ENCODE data around the gene SMG5. TPM values are rescaled to one million over a fixed set of nuclear protein-coding genes. Genes with fewer than 3 reads are reported as not detected.
"Not testable (repeated sequence)": the region's sequence is repeated elsewhere in the genome, so short reads cannot be mapped to it uniquely, and the experiment has no call there.

Gene SMG5
- total RNA-seq, 1 donor from 2014 or later = 67.2 TPM

GRCh38 chr1:156245451-156246232 is 37.0 kb downstream of the SMG5 start:
- no peak for DNase-seq (ENCODE audit: low spot score)

GRCh38 chr1:156244712-156245111 is 37.9 kb downstream of the SMG5 start:
- DNase-seq (ENCODE audit: low spot score) = no peak

GRCh38 chr1:156244126-156244525 is 38.5 kb downstream of the SMG5 start:
- no peak for DNase-seq (ENCODE audit: low spot score)

DNA sequence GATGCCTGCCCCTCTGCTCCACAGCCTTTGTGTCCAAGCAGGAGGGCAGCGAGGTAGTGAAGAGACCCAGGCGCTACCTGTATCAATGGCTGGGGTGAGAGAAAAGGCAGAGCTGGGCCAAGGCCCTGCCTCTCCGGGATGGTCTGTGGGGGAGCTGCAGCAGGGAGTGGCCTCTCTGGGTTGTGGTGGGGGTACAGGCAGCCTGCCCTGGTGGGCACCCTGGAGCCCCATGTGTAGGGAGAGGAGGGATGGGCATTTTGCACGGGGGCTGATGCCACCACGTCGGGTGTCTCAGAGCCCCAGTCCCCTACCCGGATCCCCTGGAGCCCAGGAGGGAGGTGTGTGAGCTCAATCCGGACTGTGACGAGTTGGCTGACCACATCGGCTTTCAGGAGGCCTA is 39.9 kb downstream of the SMG5 start:
- DNase-seq (ENCODE audit: low spot score) = no peak

DNA sequence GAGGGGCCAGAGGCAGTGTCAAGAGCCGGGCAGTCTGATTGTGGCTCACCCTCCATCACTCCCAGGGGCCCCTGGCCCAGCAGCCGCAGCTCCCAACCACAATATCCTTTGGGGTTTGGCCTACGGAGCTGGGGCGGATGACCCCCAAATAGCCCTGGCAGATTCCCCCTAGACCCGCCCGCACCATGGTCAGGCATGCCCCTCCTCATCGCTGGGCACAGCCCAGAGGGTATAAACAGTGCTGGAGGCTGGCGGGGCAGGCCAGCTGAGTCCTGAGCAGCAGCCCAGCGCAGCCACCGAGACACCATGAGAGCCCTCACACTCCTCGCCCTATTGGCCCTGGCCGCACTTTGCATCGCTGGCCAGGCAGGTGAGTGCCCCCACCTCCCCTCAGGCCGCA is 40.7 kb downstream of the SMG5 start, which contains the start of gene BGLAP:
Gene BGLAP, plus strand, starts transcription at position 259 of the 400 bp plus-strand sequence. Its CDS starts 48 bp downstream, at position 307.
- DNase-seq (ENCODE audit: low spot score) = no peak

GRCh38 chr1:156241311-156241811 is 41.3 kb downstream of the SMG5 start:
- DNase-seq (ENCODE audit: low spot score) = no peak

- DNase-seq (ENCODE audit: low spot score) = no peak
Observed at GRCh38 chr1:156238248-156238647, 44.4 kb downstream of the SMG5 start.

- no peak for DNase-seq (ENCODE audit: low spot score)
Observed at GRCh38 chr1:156236164-156236563, 46.5 kb downstream of the SMG5 start.

DNA sequence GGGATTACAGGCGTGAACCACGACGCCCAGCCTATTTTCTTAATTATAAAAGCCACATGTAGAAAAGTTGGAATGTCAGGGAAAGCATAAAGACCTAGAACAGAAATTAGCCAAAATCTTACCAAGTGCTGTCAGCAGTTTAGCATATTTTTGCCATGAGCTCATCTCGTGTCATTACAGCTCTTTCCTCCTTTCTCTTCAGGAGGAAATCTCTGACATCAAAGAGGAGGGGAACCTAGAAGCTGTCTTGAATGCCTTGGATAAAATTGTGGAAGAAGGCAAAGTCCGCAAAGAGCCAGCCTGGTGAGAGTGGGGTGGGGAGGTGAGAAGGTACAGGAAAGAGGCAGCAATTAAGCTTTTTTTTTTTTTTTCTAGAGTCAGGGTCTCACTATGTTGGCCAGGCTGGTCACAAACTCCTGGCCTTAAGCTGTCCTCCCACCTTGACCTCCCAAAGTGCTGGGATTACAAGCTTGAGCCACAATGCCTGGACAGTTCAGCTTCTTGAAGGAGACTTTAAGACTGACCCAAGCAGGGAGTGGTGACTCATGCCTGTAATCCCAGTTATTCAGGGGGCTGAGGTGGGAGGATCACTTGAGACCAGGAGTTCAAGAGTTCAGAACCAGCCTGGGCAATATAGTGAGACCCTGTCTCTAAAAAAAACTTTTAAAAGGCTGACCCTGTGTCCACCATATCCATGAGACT is 49.0 kb downstream of the SMG5 start:
- no peak for DNase-seq (ENCODE audit: low spot score)

DNA sequence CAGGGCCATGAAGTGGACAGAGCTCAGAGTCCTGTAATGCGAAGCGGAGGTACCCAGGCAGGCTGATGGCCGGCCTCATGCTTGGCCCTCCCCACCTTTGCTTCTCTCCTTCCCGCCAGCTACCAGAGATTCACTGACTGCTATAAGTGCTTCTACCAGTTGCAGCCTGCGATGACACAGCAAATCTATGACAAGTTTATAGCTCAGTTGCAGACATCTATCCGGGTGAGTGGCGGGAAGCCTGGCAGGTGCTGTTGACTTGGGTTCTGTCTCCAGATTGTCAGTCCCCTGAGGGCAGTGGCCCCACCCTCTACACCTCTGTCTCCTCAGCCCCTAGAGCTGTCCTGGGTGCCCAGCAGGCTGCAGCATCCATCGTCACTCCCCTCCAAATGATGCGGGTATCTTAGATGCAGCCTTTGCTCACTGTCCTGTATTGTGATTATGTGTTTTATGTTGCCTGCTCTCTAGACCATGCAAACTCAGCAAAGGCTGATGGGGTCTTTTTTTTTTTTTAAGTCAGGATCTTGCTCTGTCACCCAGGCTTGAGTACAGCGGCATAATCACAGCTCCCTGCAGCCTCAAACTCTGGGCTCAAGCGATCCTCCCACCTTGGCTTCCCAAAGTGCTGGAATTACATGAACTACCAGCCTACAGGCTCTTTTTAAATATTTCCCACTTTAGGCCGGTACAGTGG is 50.3 kb downstream of the SMG5 start:
- DNase-seq (ENCODE audit: low spot score) = no peak

DNA sequence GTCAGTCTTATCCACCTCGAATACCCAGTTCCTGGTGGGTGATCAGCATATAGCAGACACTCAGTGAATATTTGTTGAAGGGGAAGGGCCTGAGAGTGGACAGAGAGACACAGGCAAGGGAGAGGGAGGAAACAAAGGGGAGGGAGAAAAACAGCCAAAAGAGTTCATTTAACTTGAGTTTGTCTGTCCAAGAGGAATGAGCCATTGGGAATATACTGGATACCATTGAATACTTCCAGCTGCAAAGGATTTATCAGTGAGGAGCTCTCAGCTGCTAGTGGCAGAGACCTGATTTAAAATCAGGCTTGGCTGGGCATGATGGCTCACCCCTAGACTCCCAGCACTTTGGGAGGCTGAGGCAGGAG is 52.2 kb downstream of the SMG5 start:
- no peak for DNase-seq (ENCODE audit: low spot score)

- DNase-seq (ENCODE audit: low spot score) = no peak
Observed at GRCh38 chr1:156229809-156230472, 52.7 kb downstream of the SMG5 start.

DNA sequence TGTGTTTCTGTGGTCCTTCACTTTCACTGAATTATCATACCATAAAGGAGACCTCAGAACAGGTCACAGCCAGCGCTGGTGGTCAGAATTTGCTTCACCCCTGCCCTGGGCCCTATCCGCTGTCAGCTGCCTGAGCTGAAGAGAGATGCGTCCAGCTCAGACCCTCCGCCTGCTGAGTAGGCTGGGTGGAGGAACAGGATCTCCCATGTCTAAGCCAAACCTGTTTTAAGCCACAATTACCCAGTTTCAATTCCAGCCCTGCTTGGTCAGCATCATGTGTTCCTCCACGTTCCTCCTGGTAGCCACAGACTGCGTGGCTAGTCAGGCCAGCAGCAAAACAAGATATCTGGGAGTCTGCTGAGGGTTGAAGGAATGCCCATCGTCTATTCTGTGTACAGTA is 54.1 kb downstream of the SMG5 start:
- no peak for DNase-seq (ENCODE audit: low spot score)

DNA sequence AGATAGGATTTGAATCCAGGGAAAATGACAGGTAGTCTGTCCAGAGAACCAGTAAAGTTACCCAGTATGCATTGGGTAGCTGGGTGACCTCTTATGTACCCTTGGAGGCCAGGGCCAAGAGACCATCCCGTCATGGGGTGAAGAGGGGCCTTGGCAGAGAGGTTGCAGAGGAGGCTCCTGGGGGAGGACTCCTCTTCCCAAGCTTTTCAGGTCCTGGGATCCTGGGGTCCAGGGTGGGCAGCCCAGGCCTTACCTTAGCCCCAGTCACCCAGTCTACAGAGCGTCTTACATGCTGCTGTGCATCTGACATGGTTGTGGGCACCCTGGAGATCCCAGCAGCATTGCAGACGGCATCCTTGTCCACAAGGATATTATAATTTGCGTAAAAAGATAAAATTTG is 55.8 kb downstream of the SMG5 start:
- no peak for DNase-seq (ENCODE audit: low spot score)

DNA sequence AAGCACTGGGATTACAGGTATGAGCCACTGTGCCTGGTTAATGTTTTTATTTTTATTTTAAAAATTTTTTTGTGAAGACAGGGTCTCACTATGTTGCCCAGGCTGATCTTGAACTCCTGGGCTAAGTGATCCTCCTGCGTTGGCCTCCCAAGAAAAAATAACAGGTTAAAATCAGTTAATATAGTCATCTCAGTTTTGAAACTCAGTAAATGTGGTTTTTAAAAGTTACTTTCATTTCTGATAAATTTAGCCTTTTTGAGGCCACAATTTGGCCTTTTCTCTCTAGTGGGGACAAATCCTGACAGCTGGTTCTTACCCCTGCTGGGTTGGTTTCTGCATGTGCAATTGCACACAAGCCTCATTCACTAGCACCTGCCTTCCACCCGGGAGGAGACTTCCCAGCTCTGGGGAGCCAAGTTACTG is 56.5 kb downstream of the SMG5 start:
- no peak for DNase-seq (ENCODE audit: low spot score)

DNA sequence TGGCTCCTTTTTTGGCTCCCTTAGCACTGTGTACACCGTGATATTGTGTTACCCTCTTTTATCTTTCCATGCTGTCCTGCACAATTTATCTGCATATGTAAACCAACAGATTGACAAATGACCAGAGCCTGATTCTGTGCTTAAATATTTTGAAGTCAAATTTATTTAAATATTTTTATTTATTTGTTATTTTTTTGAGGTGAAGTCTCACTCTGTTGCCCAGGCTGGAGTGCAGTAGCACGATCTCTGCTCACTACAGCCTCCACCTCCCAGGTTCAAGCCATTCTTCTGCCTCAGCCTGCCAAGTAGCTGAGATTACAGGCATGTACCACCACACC is 57.0 kb downstream of the SMG5 start:
- no peak for DNase-seq (ENCODE audit: low spot score)

DNA sequence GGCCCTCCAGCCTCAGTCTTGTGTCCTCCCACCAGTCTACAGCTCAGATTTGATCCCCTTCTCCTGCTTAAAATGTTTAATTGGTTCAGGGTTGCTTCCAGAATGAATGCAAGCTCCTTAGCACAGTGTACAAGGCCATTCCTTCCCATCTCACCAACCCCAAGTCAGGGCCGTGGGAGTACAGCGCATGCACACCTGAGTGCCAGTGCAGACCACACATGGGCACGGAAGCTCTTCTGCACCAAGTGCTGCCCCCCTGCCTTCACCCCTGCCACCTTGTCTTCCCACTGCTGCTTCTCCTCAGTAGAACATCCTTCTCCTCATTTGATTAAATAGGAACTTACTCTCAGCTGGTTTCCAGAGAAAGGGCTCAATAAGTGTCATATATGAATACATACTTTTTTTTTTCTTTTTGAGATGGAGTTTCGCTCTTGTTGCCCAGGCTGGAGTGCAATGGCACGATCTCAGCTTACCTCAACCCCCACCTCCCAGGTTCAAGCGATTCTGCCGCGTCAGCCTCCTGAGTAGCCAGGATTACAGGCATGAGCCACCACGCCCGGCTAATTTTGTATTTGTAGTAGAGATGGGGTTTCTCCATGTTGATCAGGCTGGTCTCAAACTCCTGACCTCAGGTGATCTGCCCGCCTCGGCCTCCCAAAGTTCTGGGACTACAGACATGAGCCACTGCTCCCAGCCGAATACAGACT is 60.5 kb downstream of the SMG5 start:
- no peak for DNase-seq (ENCODE audit: low spot score)

GRCh38 chr1:156220226-156220625 is 62.4 kb downstream of the SMG5 start:
- no peak for DNase-seq (ENCODE audit: low spot score)

- no peak for DNase-seq (ENCODE audit: low spot score)
Observed at GRCh38 chr1:156217871-156218270, 64.8 kb downstream of the SMG5 start.

GRCh38 chr1:156216361-156217086 is 66.1 kb downstream of the SMG5 start:
- DNase-seq (ENCODE audit: low spot score) = not testable (repeated sequence)
